K562 (cell line): ENCODE results near the gene RFWD3. TPM values are rescaled to one million over a fixed set of nuclear protein-coding genes. Genes with fewer than 3 reads are reported as not detected.

Experiments
- ATAC-seq: fragments of 200-7000 bp; cut with Tn5 transposase; 3 replicates; pipeline ENCODE4 v1.9.1; 2020; ENCODE audit warnings: moderate library complexity
- BruUV-seq: library from RNA; stranded (reverse); fragments of 400-500 nt; replicated peaks from 2 replicates; lab custom pipeline; 2021; lab: Mats Ljungman, UMichigan
- CTCF ChIA-PET: fragments of 300-600 bp; formaldehyde crosslinking; extraction: SDS; loops from one replicate; lab custom pipeline; 2021; ENCODE audit warnings: low intra/inter-chr PET ratio; lab: Yijun Ruan, JAX
- POLR2A ChIA-PET: fragments of 300-600, 350-650 bp; sonication (Branson Sonifier 250); formaldehyde crosslinking; extraction: SDS; loops from one replicate; lab custom pipeline; 2021; ENCODE audit warnings: antibody characterized with exemption, inconsistent platforms; lab: Yijun Ruan, JAX
- DNase-seq, 4 experiments: peaks; one replicate each; pipeline versions ENCODE4 v3.0.0 to v3.0.0-alpha.2; 2011 to 2018; ENCODE audit warnings: low spot score in 3 of 4, mixed read lengths in 3 of 4; ENCODE audit errors: extremely low read depth in 1 of 4
- FAIRE-seq: peaks from 2 replicates; lab custom pipeline; 2011; peaks lifted over from hg19 to GRCh38; lab: Jason Lieb, UNC
- H2AFZ ChIP-seq: 2 replicates; pipeline ENCODE4 v1.6.0; 2011; ENCODE audit warnings: low read depth, low read length, control low read depth, inconsistent platforms
- H3K27ac ChIP-seq: fragments of 200-600 bp; 3 replicates; pipeline ENCODE4 v1.8.0; 2011; ENCODE audit warnings: low read depth, mild to moderate bottlenecking, control low read depth, inconsistent platforms, low read length, moderate library complexity, mixed read lengths; ENCODE audit errors: extremely low read depth
- H3K27me3 ChIP-seq, 2 experiments: fragments of 300-600 bp in 1 of 2; 2 replicates in 1 of 2; 3 replicates in 1 of 2; pipeline versions ENCODE4 v1.6.0 to v1.8.0; 2011; ENCODE audit warnings: inconsistent platforms in 2 of 2, low read length in 2 of 2, mild to moderate bottlenecking in 1 of 2, mixed read lengths in 1 of 2, moderate library complexity in 1 of 2; ENCODE audit not compliant: control insufficient read depth in 2 of 2, insufficient read depth in 2 of 2
- H3K36me3 ChIP-seq: fragments of 300-600 bp; 3 replicates; pipeline ENCODE4 v1.8.0; 2011; ENCODE audit warnings: mild to moderate bottlenecking, low read length, inconsistent platforms; ENCODE audit not compliant: control insufficient read depth, insufficient read depth
- H3K4me1 ChIP-seq, 2 experiments: fragments of 200-600 bp in 1 of 2; replicated peaks in 1 of 2; 2 replicates in 1 of 2; 3 replicates in 1 of 2; pipeline versions ENCODE4 v1.5.1 to v1.8.0; 2011; ENCODE audit warnings: inconsistent platforms in 2 of 2, low read length in 2 of 2, mild to moderate bottlenecking in 1 of 2, mixed read lengths in 1 of 2, moderate library complexity in 1 of 2; ENCODE audit not compliant: control insufficient read depth in 2 of 2, insufficient read depth in 2 of 2
- H3K4me2 ChIP-seq: 2 replicates; pipeline ENCODE4 v1.6.1; 2011; ENCODE audit warnings: low read length, control low read depth, inconsistent platforms, mixed read lengths; ENCODE audit not compliant: insufficient read depth
- H3K4me3 ChIP-seq: fragments of 200-600 bp; sonication (generic), shearing (Covaris generic); 2 replicates; pipeline ENCODE4 v1.5.1; 2016; ENCODE audit warnings: control low read depth, inconsistent platforms
- H3K79me2 ChIP-seq: fragments of 200-600 bp; 3 replicates; pipeline ENCODE4 v1.8.0; 2011; ENCODE audit warnings: low read length, inconsistent platforms; ENCODE audit not compliant: control insufficient read depth, insufficient read depth
- H3K9ac ChIP-seq, 2 experiments: 2 replicates each; pipeline versions ENCODE4 v1.6.0 to v1.6.1; 2011; ENCODE audit warnings: low read depth in 2 of 2, low read length in 2 of 2, control low read depth in 1 of 2, inconsistent platforms in 1 of 2, mild to moderate bottlenecking in 1 of 2, mixed read lengths in 1 of 2; ENCODE audit not compliant: insufficient read depth in 1 of 2
- H3K9me1 ChIP-seq: one replicate; pipeline ENCODE4 v1.6.0; 2011; ENCODE audit warnings: inconsistent platforms, mild to moderate bottlenecking, low read length, moderate library complexity; ENCODE audit not compliant: control insufficient read depth, insufficient read depth
- H3K9me3 ChIP-seq: replicated peaks from 2 replicates; pipeline ENCODE4 v1.5.1; 2011; ENCODE audit warnings: low read depth, low read length, inconsistent platforms; ENCODE audit not compliant: control insufficient read depth, insufficient read depth
- H4K20me1 ChIP-seq: replicated peaks from 2 replicates; pipeline ENCODE4 v1.6.1; 2011; ENCODE audit warnings: low read length, inconsistent platforms, mixed read lengths; ENCODE audit not compliant: control insufficient read depth, insufficient read depth
- CEBPB ChIP-seq: fragments of 450-650 bp; IDR thresholded peaks from 2 replicates; pipeline ENCODE4 v1.6.1; 2016; ENCODE audit warnings: missing genetic modification characterization, missing compliant biosample characterization
- SUPT5H ChIP-seq: fragments of 450-650 bp; IDR thresholded peaks from 2 replicates; pipeline ENCODE4 v1.6.1; 2016
- TRIM28 ChIP-seq: fragments of 450-650 bp; IDR thresholded peaks from 2 replicates; pipeline ENCODE4 v1.6.1; 2017
- ZNF165 ChIP-seq: fragments of 250-450 bp; sonication (Bioruptor Pico); IDR thresholded peaks from 2 replicates; pipeline ENCODE4 v1.4.0; 2020; ENCODE audit warnings: borderline replicate concordance
- ZNF224 ChIP-seq: sonication (generic); formaldehyde crosslinking; IDR thresholded peaks from 2 replicates; pipeline ENCODE4 v1.8.0; 2022; ENCODE audit warnings: mild to moderate bottlenecking, missing genetic modification reagents
- WGBS: fragments of 100-300 bp; shearing (Covaris generic); methylation state at CpG from one replicate; pipeline ENCODE4 v1.1.6; 2016; ENCODE audit warnings: low coverage, mixed read lengths; ENCODE audit not compliant: insufficient coverage; ENCODE audit errors: missing lambda C conversion rate; 5-methylcytosine and 5-hydroxymethylcytosine counted together
- in situ Hi-C: fragments of 300-500 bp; cut with MboI; formaldehyde crosslinking; loops from 4 replicates; pipeline ENCODE4 v1.15.0; 2018; ENCODE audit warnings: inconsistent platforms, mixed read lengths
- intact Hi-C: fragments of 100-400 bp; cut with micrococcal nuclease; formaldehyde crosslinking; loops from 2 replicates; pipeline ENCODE4 v1.14.2; 2022
- polyA plus RNA-seq, 8 experiments: library from polyadenylated mRNA; depleted of rRNA in 4 of 8; stranded (reverse) in 5 of 8; unstranded in 3 of 8; fragments of >200 nt; fragmentation: Nextera tagmentation in 2 of 8; fragmentation: Illumina TruSeq in 1 of 8; extraction: Ambion mirVana in 2 of 8; extraction: Trizol in 1 of 8; gene quantifications; 2 replicates each; pipeline versions ENCODE4 v1.2.1 to v1.2.3, GENCODE V29; 2011 to 2014; ENCODE audit warnings: inconsistent platforms in 1 of 8, missing spikeins in 1 of 8
- total RNA-seq, 7 experiments: library from RNA; depleted of rRNA in 6 of 7; stranded (reverse); fragments of >200 nt in 6 of 7; fragmentation: Illumina TruSeq in 2 of 7; extraction: Trizol in 2 of 7; gene quantifications; 2 replicates each; pipeline versions ENCODE4 v1.2.1 to v1.2.3, GENCODE V29; 2011 to 2021; ENCODE audit warnings: low replicate concordance in 1 of 7
- TF ChIP-seq, protein P1 (sequence below): fragments of 450-650 bp; formaldehyde crosslinking; IDR thresholded peaks from 2 replicates; pipeline ENCODE4 v1.4.0; 2020; ENCODE audit warnings: mild to moderate bottlenecking, mixed read lengths

Gene RFWD3
- total and polyA plus RNA-seq, 9 of the 15 experiments (the other 6 are each of a cell fraction or from before 2014, with no cell fraction given), result 20.8 to 121 (median 79.0) TPM

DNA sequence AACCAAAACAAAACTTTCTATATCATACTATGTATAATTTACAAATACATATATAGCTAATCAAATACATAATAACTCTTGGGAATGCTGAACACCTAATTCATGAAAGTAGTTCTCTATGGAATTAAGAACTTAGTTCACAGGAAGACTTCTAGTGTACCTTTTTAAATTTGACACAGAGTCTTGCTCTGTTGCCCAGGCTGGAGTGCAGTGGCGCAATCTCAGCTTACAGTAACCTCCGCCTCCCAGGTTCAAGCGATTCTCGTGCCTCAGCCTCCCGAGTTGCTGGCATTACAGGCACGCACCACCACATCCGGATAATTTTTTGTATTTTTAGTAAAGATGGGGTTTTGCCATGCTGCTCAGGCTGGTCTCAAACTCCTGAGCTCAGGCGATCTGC, 24.7 kb downstream of the RFWD3 start:
- TF ChIP-seq SUPT5H (0 out of 2 replicates have a peak, but pooled peaks have one; percentile 19), CEBPB (tag) (peak; percentile 50), TRIM28 (no peak)

DNA sequence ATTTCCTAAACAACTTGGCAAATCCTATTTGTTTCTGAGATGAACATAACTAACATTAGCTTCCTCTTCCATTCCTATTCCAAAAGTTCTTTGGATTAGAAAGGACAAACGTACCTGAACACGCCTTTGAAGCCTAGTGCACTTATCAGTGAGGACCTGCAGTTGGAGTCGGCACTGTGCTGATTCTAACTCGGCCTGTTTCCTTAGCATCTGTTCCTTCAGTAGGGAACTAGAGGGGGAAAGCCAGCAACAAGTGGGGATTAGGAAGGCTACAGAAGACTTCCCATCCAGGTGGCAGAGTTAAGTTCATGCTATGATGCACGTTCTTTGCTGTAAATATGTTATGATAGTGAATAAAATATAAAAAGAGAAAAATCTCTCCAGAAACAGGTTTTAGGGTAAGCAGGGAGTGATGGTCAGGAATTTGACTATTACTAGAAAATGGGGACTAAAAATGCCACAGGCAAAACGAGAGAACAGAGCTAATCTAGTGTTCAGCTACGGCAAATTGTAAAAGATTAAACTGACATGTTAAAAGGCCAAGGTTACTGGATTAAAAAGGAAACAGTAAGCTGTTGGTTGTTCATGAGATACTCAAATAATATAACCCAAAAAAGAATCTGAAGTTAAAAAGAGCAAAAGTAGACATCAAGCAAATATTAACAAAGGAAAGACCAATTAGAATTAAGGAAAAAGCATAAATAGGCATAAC, 28.8 kb downstream of the RFWD3 start:
- POLR2A ChIA-PET, result interaction anchor here (1.1 to 1.8 kb wide), 4 partner anchors 9 to 176 kb away, joined by 3 to 4 read pairs (median 4); partner anchors contain the start of gene GLG1

More for the DNA sequence above, 24.7 kb downstream of the RFWD3 start:
- Histone ChIP-seq H3K79me2 (no peaks in the 10 kb centered on the region; the same call in 2 of the 3 replicates), H3K9ac (no peak overlapping the region), H3K9me1 (no peaks in the 10 kb centered on the region), H3K4me2 (no peak overlapping the region), H3K36me3 (peaks cover 93% of the 10 kb centered on the region), H3K27ac (no peak overlapping the region), H2AFZ (no peak overlapping the region), H3K9me3 (no peaks in the 10 kb centered on the region), H4K20me1 (peaks cover 4% of the 10 kb centered on the region; the same call in 1 of the 2 replicates), H3K4me1 (no peaks in the 10 kb centered on the region), H3K4me3 (no peak overlapping the region), H3K27me3 (no peaks in the 10 kb centered on the region)
- ATAC-seq (no peak), FAIRE-seq (no peak), DNase-seq (no peak)
- 94% methylated on average over 8 of the region's 8 CpGs for WGBS
- in situ Hi-C loops, result no loop called here
- BruUV-seq, result no TSS peak
- POLR2A ChIA-PET, result interaction anchor here (0.7 to 1.3 kb wide), 3 partner anchors 10 to 203 kb away, joined by 3 to 6 read pairs (median 3); no protein-coding TSS in a partner anchor
- intact Hi-C loops, result no loop called here
- CTCF ChIA-PET, result no interaction called here

More for the DNA sequence above, 28.8 kb downstream of the RFWD3 start:
- WGBS, result 85% methylated on average over 7 of the region's 7 CpGs
- H3K4me3 ChIP-seq, result no peak overlapping the region
- no peak overlapping the region for H2AFZ ChIP-seq
- in situ Hi-C loops (loop anchor here (10.0 kb wide), 1 partner anchor 323 kb away; no protein-coding TSS in a partner anchor), intact Hi-C loops (no loop called here)
- FAIRE-seq, result no peak
- no peak for DNase-seq
- H3K27me3 ChIP-seq, result no peaks in the 10 kb centered on the region
- no peak overlapping the region for H3K27ac ChIP-seq
- CTCF ChIA-PET, result no interaction called here
- no peaks in the 10 kb centered on the region for H3K9me1 ChIP-seq
- H4K20me1 ChIP-seq, result no peaks in the 10 kb centered on the region
- H3K9ac ChIP-seq, result no peak overlapping the region
- no peak for ATAC-seq
- TSS peak; percentile 9 for BruUV-seq
- peaks cover 93% of the 10 kb centered on the region for H3K36me3 ChIP-seq
- H3K9me3 ChIP-seq, result no peaks in the 10 kb centered on the region
- H3K4me2 ChIP-seq, result no peak overlapping the region
- no peak for TF ChIP-seq ZNF224
- no peak for TF ChIP-seq ZNF165 (CRISPR knock-in tag)
- TF ChIP-seq, protein P1, sequence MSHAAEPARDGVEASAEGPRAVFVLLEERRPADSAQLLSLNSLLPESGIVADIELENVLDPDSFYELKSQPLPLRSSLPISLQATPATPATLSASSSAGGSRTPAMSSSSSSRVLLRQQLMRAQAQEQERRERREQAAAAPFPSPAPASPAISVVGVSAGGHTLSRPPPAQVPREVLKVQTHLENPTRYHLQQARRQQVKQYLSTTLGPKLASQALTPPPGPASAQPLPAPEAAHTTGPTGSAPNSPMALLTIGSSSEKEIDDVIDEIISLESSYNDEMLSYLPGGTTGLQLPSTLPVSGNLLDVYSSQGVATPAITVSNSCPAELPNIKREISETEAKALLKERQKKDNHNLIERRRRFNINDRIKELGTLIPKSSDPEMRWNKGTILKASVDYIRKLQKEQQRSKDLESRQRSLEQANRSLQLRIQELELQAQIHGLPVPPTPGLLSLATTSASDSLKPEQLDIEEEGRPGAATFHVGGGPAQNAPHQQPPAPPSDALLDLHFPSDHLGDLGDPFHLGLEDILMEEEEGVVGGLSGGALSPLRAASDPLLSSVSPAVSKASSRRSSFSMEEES, result no peak
- H3K79me2 ChIP-seq, result no peaks in the 10 kb centered on the region; the same call in 2 of the 3 replicates
- H3K4me1 ChIP-seq, result no peaks in the 10 kb centered on the region
